K562 (cell line): ENCODE data around the gene FILIP1.

ENCODE experiments used
- FOSL1 ChIP-seq: fragments of 200-800 bp; sonication (Bioruptor generic); conservative IDR thresholded peaks from 2 replicates; pipeline ENCODE4 v1.6.1; 2016; ENCODE audit warnings: missing genetic modification characterization, missing compliant biosample characterization
- NFYB ChIP-seq: IDR thresholded peaks from 2 replicates; pipeline ENCODE4 v1.6.1; 2011; ENCODE audit warnings: mild to moderate bottlenecking, moderate library complexity; ENCODE audit not compliant: insufficient read length; ENCODE audit errors: extremely low read depth
- ZNF280B ChIP-seq: fragments of 250-450 bp; sonication (Bioruptor Pico); IDR thresholded peaks from 2 replicates; pipeline ENCODE4 v1.5.1; 2021; ENCODE audit warnings: mild to moderate bottlenecking

- no peak for TF ChIP-seq ZNF280B
- no peak for TF ChIP-seq FOSL1 (tag)
- TF ChIP-seq NFYB, result no peak
Observed at GRCh38 chr6:75379536-75379935, 114.1 kb downstream of the FILIP1 start.
